Aorta (tissue), 5 donors: Measurements from ENCODE around the gene GYPE. TPM values are rescaled to one million over a fixed set of nuclear protein-coding genes. Genes with fewer than 3 reads are reported as not detected.
"Not testable (repeated sequence)": the region's sequence is repeated elsewhere in the genome, so short reads cannot be mapped to it uniquely, and the experiment has no call there.

Experiments
- ATAC-seq: fragments of 200-7000 bp; cut with Tn5 transposase; one replicate; pipeline ENCODE4 v1.9.1; 2022; ENCODE audit warnings: moderate library complexity; ENCODE audit not compliant: low FRiP score
- DNase-seq, 2 donors: peaks; one replicate each; pipeline ENCODE4 v3.0.0-alpha.2; 2020
- H3K27ac ChIP-seq, 2 donors: one replicate each; pipeline ENCODE4 v1.5.1; 2013; ENCODE audit warnings: low read length in 2 of 2, mild to moderate bottlenecking in 2 of 2, moderate library complexity in 2 of 2, control low read depth in 1 of 2, inconsistent platforms in 1 of 2, low read depth in 1 of 2
- H3K27me3 ChIP-seq, 2 donors: one replicate each; pipeline ENCODE4 v1.6.1; 2013; ENCODE audit warnings: control low read depth in 1 of 2, low read length in 1 of 2, mild to moderate bottlenecking in 1 of 2, moderate library complexity in 1 of 2; ENCODE audit not compliant: insufficient read depth in 2 of 2, control insufficient read depth in 1 of 2
- H3K36me3 ChIP-seq, 2 donors: one replicate each; pipeline ENCODE4 v1.6.1; 2013; ENCODE audit warnings: control low read depth in 1 of 2, low read length in 1 of 2, mild to moderate bottlenecking in 1 of 2; ENCODE audit not compliant: insufficient read depth in 2 of 2, control insufficient read depth in 1 of 2
- H3K4me1 ChIP-seq, 2 donors: one replicate each; pipeline ENCODE4 v1.6.1; 2013; ENCODE audit warnings: low read length in 2 of 2, control low read depth in 1 of 2, mild to moderate bottlenecking in 1 of 2, moderate library complexity in 1 of 2; ENCODE audit not compliant: insufficient read depth in 2 of 2, control insufficient read depth in 1 of 2
- H3K4me3 ChIP-seq, 2 donors: one replicate each; pipeline ENCODE4 v1.5.1; 2013; ENCODE audit warnings: low read length in 2 of 2, control low read depth in 1 of 2, mild to moderate bottlenecking in 1 of 2
- H3K9me3 ChIP-seq: one replicate; pipeline ENCODE4 v1.6.1; 2013; ENCODE audit warnings: mild to moderate bottlenecking, low read length; ENCODE audit not compliant: control insufficient read depth
- WGBS, 2 donors: extraction: QIAGEN DNeasy Blood & Tissue Kit; methylation state at CpG; one replicate each; pipeline ENCODE4 v1.1.7; 2013; 5-methylcytosine and 5-hydroxymethylcytosine counted together
- intact Hi-C, 2 donors: fragments of 100-400 bp; cut with DNase I; formaldehyde crosslinking; loops; one replicate each; pipeline versions ENCODE4 v1.14.2 to v1.15.0; 2022
- polyA plus RNA-seq, 2 donors: library from polyadenylated mRNA; stranded (reverse); fragments of 200-250 nt; gene quantifications; one replicate each; pipeline ENCODE4 v1.2.3, GENCODE V29; 2013
- total RNA-seq, 2 donors: library from RNA; stranded (reverse); fragmentation: NEBNext Ultra II Directional; extraction: Animal tissue kit (Norgen Biotek cat#: 25700); gene quantifications; one replicate each; pipeline ENCODE4 v1.2.1, GENCODE V29; 2021
- donor health status: healthy with polysubstance abuse.
- donor health status: Bipolar disorder and iron deficiency.
- donor health status: DM: no; HTN: no; CAD: no.
- donor health status: DM: no; HTN: no; CAD: no.
- donor health status: DM: yes; HTN: yes; CAD: no.

Gene GYPE
- total and polyA plus RNA-seq, 4 donors = 2.4 to 4.0 (median 3.6) TPM

DNA sequence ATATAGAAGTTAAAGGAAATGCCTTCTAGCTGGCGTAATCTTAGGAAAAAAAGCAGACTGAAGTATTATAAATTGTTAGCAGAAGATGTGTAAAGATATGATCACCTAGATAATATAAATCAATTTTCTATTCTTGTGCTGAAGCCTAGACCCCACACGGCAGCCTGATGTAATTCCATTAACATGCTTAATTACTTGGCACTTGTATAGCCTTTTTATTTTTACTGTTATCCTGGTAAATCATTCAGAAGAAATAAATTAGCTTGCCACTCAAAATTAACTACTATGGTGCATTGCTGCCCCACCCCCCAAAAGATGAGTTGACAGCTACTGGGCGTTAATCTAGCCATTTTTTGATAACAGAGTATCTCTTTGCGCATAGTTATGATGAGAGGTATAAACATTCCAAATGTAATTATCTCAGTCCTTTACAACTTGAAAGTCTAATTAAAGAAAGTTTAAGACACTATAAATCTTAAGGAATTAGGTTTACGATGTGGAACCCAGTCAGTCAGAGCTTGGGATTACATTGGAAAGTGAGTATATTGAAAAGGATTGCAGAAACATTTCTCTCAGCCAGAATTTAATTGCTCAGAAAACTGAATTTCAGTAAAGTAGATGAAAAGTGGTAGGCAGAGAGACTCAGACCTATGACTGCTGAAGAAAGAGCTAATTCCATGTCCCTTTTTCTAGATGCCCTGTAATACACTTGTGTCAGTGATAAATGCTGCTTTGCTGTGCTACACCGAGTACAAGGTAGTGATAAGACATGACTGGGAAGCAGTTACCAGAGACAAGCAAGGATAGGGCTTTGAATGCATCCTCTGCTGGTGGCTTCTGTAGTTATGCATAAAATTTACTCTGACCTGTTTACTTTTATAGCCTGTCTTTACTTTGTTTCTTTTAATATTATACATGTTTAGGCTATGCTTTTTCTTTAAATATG is 47.7 kb downstream of the GYPE start:
- H3K4me3 ChIP-seq, H3K27me3 ChIP-seq, H3K4me1 ChIP-seq, H3K27ac ChIP-seq, H3K36me3 ChIP-seq, ATAC-seq, H3K9me3 ChIP-seq, intact Hi-C loops, DNase-seq: not testable (repeated sequence)
- 77 to 78% methylated on average over 6 of the region's 6 CpGs for WGBS, 2 donors

DNA sequence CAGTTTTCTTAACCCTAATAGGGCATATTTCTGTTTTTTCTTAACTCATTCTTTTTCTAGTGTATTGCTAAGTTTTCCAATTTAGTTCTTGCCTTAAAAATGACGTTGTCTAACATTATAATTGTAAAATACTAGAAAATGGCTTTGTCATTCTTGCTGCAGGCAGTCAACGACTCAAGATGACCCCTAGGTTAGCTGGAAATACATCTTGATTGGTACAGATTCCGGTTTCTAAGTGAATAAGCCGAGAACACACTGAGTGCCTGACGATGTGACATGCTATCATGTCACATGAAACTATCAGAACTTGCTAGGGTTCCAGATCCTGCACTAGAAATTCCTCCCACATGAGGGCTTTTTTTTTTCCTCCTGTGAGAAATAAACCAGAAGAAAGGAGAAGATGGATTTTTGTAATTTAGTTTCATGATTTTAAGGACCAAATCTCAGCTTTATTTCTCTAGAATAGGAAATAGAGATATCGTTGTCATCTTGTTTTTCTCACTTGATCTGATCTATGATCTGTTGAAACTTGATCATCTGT is 49.3 kb downstream of the GYPE start:
- 52 to 63% methylated on average over 6 of the region's 6 CpGs for WGBS, 2 donors
- H3K27ac ChIP-seq, H3K36me3 ChIP-seq, intact Hi-C loops, H3K9me3 ChIP-seq, ATAC-seq, H3K4me1 ChIP-seq, H3K27me3 ChIP-seq, DNase-seq, H3K4me3 ChIP-seq: not testable (repeated sequence)

DNA sequence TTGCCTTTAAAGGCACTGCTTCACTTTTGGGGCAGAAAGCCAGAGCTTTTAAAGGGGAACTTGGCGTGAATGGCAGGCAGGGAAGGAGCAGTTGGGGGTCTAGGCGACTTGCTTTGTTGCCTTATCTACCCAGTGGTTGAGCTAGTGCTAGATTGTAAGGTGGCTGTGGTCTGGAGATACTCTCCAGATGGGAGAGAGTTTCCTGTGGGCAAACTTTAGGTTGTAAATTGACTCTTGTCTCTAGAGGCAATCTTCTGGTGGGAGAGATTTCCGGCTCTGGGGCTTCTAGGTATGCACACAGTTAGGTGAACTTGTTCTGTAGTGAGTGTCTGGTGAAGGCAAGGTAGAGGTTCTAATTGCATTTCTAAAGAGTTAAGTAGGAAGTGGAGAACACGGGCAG is 50.7 kb downstream of the GYPE start:
- intact Hi-C loops = not testable (repeated sequence)

DNA sequence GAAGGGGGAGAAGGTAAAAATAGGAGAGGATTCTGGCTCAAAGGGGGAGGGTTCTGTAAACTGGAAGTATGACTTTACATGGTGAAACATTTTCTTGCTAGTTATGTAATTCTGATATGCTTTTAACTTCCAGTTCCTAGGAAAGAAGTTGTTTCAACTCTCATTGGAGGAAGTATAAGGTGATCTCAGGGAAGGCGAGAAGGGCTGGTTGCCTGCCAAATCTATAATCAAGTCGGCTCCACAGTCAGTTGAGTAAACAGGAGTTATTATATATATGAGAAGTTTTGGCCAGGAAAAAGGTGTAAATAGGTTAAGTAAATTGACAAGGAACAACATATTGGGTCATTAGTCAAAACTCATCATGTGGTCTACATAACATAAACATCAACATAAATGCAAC is 56.1 kb downstream of the GYPE start:
- DNase-seq, H3K4me1 ChIP-seq, H3K36me3 ChIP-seq, intact Hi-C loops, H3K9me3 ChIP-seq, H3K27me3 ChIP-seq, H3K4me3 ChIP-seq, ATAC-seq, H3K27ac ChIP-seq: not testable (repeated sequence)
- WGBS, 2 donors = 58 to 72% methylated on average over 2 of the region's 2 CpGs

More for the DNA sequence above, 50.7 kb downstream of the GYPE start:
- not testable (repeated sequence) for H3K36me3 ChIP-seq, H3K9me3 ChIP-seq, H3K27me3 ChIP-seq, ATAC-seq, DNase-seq, H3K4me3 ChIP-seq, H3K27ac ChIP-seq, H3K4me1 ChIP-seq
- 42 to 46% methylated on average over 4 of the region's 4 CpGs for WGBS, 2 donors

DNA sequence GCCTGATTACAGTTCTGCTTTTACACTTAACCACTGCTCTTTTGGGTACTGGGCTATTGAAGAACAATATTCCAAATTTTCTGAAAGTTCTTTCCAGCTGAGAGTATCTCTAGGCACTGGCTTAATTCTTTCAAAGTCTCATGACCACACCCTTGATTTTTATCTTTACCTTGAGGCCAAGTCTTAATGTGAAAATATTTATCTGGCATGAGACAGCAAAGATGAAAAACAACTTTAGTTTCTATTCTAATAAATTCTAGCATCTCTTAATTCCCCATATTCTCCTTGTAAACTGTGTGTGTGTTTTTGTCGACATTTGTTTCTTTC is 61.9 kb downstream of the GYPE start:
- not testable (repeated sequence) for DNase-seq

DNA sequence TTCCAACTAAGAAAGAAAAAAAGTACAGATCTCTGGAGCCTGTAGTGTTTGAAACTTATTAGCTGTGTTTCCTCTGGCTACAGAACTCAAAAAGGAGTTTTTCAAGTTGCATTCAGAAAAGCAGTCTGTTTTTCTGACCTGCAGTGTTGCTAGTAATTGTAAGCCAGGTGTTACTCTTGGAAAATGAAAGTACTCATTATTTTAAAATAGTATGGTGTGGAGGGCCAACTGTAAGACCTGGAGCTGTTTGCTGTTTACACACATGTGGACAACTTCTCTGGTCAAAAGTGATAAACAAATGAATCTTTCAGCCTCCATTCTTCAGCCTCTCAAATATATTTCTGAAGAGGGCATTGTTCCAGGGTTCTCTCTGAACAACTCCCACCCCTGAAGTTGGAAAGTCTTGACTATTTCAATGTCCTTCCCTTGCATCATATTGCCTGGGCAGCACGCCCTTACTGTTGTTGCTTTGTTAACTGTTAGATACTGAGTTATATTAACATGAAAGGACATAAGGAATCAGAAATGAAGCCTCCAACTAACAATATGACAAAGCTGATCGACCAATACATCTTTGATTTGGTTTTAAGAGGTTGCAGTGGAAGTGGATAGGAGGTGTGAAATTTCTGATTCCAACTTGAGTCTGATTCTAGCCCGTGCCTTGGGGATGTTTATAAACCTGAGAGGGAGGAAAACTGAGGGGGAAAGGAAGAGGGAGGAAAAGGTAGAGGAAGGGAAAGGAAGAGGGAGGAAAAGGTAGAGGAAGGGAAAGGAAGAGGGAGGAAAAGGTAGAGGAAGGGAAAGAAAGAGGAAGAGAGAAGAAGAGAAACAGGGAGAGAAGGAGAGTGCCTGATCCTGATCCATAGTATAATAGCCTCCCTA is 62.5 kb downstream of the GYPE start:
- H3K27me3 ChIP-seq, DNase-seq, H3K4me1 ChIP-seq, H3K4me3 ChIP-seq, H3K27ac ChIP-seq, intact Hi-C loops, H3K36me3 ChIP-seq, ATAC-seq, H3K9me3 ChIP-seq: not testable (repeated sequence)
- WGBS, 2 donors = 56 to 79% methylated on average over 2 to 3 of the region's 3 CpGs

More for the DNA sequence above, 61.9 kb downstream of the GYPE start:
- H3K9me3 ChIP-seq, H3K36me3 ChIP-seq, H3K27me3 ChIP-seq, H3K4me3 ChIP-seq, intact Hi-C loops, ATAC-seq, H3K4me1 ChIP-seq, H3K27ac ChIP-seq: not testable (repeated sequence)
- 79 to 95% methylated on average over 1 of the region's 1 CpG for WGBS, 2 donors

DNA sequence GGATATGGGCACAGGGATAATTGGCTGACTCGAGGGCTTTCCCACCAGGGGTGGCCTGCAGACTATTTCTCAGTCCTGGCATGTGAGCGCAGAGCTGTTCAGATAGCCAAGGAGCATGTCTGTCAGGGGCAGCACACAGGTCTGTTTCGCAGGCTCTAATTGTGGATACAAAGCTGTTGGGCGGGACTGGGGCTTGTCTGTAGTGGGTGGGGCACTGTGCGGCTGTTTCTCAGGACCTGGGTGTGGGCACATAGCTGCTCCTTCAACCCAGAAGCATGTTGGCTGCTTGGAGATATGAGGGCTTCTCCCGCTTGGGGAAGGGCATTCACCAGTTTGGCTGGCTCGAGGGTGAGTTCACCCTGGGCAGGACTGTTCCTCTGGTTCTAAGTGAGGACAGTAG is 65.9 kb downstream of the GYPE start:
- H3K27ac ChIP-seq, H3K4me1 ChIP-seq, H3K27me3 ChIP-seq, H3K36me3 ChIP-seq, H3K9me3 ChIP-seq, intact Hi-C loops, H3K4me3 ChIP-seq, ATAC-seq, DNase-seq: not testable (repeated sequence)
- WGBS, 2 donors = 88 to 90% methylated on average over 5 of the region's 7 CpGs

DNA sequence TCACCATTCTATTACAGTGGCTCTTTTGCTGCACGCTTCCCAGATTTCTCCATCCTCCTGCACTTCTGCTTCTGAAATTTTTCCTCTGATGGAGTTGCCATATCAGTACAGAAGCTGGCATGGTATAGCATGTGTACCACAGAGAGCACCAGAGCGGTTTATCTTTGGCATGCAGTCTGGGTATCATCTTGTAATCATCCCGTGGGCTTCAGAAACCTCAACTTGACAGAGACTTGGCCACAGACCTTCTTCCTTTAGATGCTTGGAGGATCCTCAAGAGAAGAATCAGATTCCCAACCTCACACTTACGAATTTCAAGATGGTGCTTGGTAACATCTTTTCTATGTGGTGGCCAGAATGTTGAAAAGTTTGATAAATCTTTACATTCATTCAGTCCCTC is 71.2 kb downstream of the GYPE start:
- H3K4me3 ChIP-seq, H3K9me3 ChIP-seq, H3K36me3 ChIP-seq, ATAC-seq, DNase-seq, H3K4me1 ChIP-seq, H3K27ac ChIP-seq, H3K27me3 ChIP-seq, intact Hi-C loops: not testable (repeated sequence)
- 86 to 93% methylated on average over 4 of the region's 4 CpGs for WGBS, 2 donors
